SK-N-SH (cell line): ENCODE measurements around the gene RHBDL1. TPM values are rescaled to one million over a fixed set of nuclear protein-coding genes. Genes with fewer than 3 reads are reported as not detected.
A peak's percentile ranks its signal among the peaks of the same experiment; 100 is the strongest.
"Not testable (repeated sequence)": the region's sequence is repeated elsewhere in the genome, so short reads cannot be mapped to it uniquely, and the experiment has no call there.

ENCODE experiments used
- CTCF ChIA-PET: fragments of 300-600, 350-600 bp; formaldehyde crosslinking; extraction: SDS; loops from one replicate; lab custom pipeline; 2021; lab: Yijun Ruan, JAX
- POLR2A ChIA-PET: fragments of 350-600 bp; sonication (Branson Sonifier 250); formaldehyde crosslinking; extraction: SDS; loops from one replicate; lab custom pipeline; 2020; ENCODE audit warnings: antibody characterized with exemption, inconsistent platforms; lab: Yijun Ruan, JAX
- DNase-seq: peaks from one replicate; pipeline ENCODE4 v3.0.0; 2012
- H2AFZ ChIP-seq: fragments of 200-600 bp; sonication (generic); 2 replicates; pipeline ENCODE4 v1.8.1; 2016; ENCODE audit warnings: antibody characterized with exemption, mild to moderate bottlenecking, low read depth
- H3F3A ChIP-seq: fragments of 200-600 bp; sonication (generic); replicated peaks from 2 replicates; pipeline ENCODE3; 2016; ENCODE audit warnings: antibody characterized with exemption, mild to moderate bottlenecking; ENCODE audit not compliant: insufficient read depth
- H3K27ac ChIP-seq, 2 experiments: fragments of 200-500 bp in 1 of 2; fragments of 200-600 bp in 1 of 2; sonication (Bioruptor generic) in 1 of 2; sonication (generic), shearing (Covaris generic) in 1 of 2; 2 replicates each; pipeline versions ENCODE4 v1.5.1 to v1.6.1; 2014 to 2016; ENCODE audit warnings: low read depth in 2 of 2, inconsistent platforms in 1 of 2, low read length in 1 of 2, mild to moderate bottlenecking in 1 of 2, mixed read lengths in 1 of 2
- H3K27me3 ChIP-seq: fragments of 200-600 bp; sonication (generic), shearing (Covaris generic); 2 replicates; pipeline ENCODE4 v1.6.1; 2016; ENCODE audit warnings: mixed run types; ENCODE audit not compliant: insufficient read depth
- H3K36me3 ChIP-seq, 2 experiments: fragments of 200-500 bp in 1 of 2; fragments of 200-600 bp in 1 of 2; sonication (Bioruptor generic) in 1 of 2; sonication (generic) in 1 of 2; replicated peaks in 1 of 2; 2 replicates each; pipeline versions ENCODE3 to v1.5.1; 2014 to 2016; ENCODE audit warnings: low read length in 1 of 2, mild to moderate bottlenecking in 1 of 2; ENCODE audit not compliant: insufficient read depth in 2 of 2, control insufficient read depth in 1 of 2
- H3K4me1 ChIP-seq, 2 experiments: fragments of 200-500 bp in 1 of 2; fragments of 200-600 bp in 1 of 2; sonication (Bioruptor generic) in 1 of 2; sonication (generic), shearing (Covaris generic) in 1 of 2; 2 replicates each; pipeline versions ENCODE4 v1.5.1 to v1.6.1; 2014 to 2016; ENCODE audit warnings: low read depth in 1 of 2, low read length in 1 of 2, mixed run types in 1 of 2; ENCODE audit not compliant: insufficient read depth in 2 of 2, control insufficient read depth in 1 of 2
- H3K4me2 ChIP-seq: fragments of 200-600 bp; sonication (generic), shearing (Covaris generic); 2 replicates; pipeline ENCODE4 v1.6.1; 2017; ENCODE audit warnings: mixed run types
- H3K4me3 ChIP-seq, 2 experiments: fragments of 200-500 bp in 1 of 2; fragments of 200-600 bp in 1 of 2; sonication (Bioruptor generic) in 1 of 2; sonication (generic), shearing (Covaris generic) in 1 of 2; 2 replicates each; pipeline versions ENCODE4 v1.5.1 to v1.8.1; 2014 to 2016; ENCODE audit warnings: low read depth in 2 of 2, inconsistent platforms in 1 of 2, low read length in 1 of 2, mild to moderate bottlenecking in 1 of 2, mixed read lengths in 1 of 2, moderate library complexity in 1 of 2
- H3K79me2 ChIP-seq: fragments of 200-600 bp; sonication (generic); 2 replicates; pipeline ENCODE4 v1.8.1; 2017; ENCODE audit warnings: mild to moderate bottlenecking; ENCODE audit not compliant: insufficient read depth
- H3K9ac ChIP-seq: fragments of 200-600 bp; sonication (generic); 2 replicates; pipeline ENCODE4 v1.6.1; 2017; ENCODE audit warnings: mixed run types
- H3K9me2 ChIP-seq: fragments of 200-600 bp; sonication (generic); 2 replicates; pipeline ENCODE4 v1.6.1; 2017; ENCODE audit warnings: mixed run types
- H3K9me3 ChIP-seq: fragments of 200-600 bp; sonication (generic); 2 replicates; pipeline ENCODE4 v1.6.1; 2017; ENCODE audit warnings: mixed run types, mild to moderate bottlenecking, moderate library complexity
- H4K20me1 ChIP-seq: fragments of 200-600 bp; sonication (generic); 2 replicates; pipeline ENCODE4 v1.6.1; 2017; ENCODE audit warnings: mild to moderate bottlenecking, mixed run types; ENCODE audit not compliant: insufficient read depth
- ELF1 ChIP-seq: IDR thresholded peaks from 2 replicates; pipeline ENCODE4 v1.4.0; 2012
- EP300 ChIP-seq, 2 experiments: IDR thresholded peaks; 2 replicates each; pipeline versions ENCODE4 v1.4.0 to v1.6.1; 2012; ENCODE audit warnings: borderline replicate concordance in 1 of 2, low read depth in 1 of 2, low read length in 1 of 2
- EZH2phosphoT487 ChIP-seq: fragments of 200-600 bp; sonication (generic); IDR thresholded peaks from 2 replicates; pipeline ENCODE4 v1.6.1; 2017; ENCODE audit warnings: low read depth, mixed run types, mild to moderate bottlenecking, antibody characterized with exemption, moderate library complexity, borderline replicate concordance
- FOSL2 ChIP-seq: IDR thresholded peaks from 2 replicates; pipeline ENCODE4 v1.4.0; 2012; ENCODE audit warnings: low read depth, mild to moderate bottlenecking, moderate library complexity, borderline replicate concordance
- FOXM1 ChIP-seq: IDR thresholded peaks from 2 replicates; pipeline ENCODE4 v1.4.0; 2012; ENCODE audit warnings: low read depth, mild to moderate bottlenecking
- JUND ChIP-seq: IDR thresholded peaks from 2 replicates; pipeline ENCODE4 v1.4.0; 2012
- MEF2A ChIP-seq: IDR thresholded peaks from 2 replicates; pipeline ENCODE4 v1.4.0; 2012; ENCODE audit warnings: low read depth, borderline replicate concordance
- POLR2AphosphoS5 ChIP-seq: IDR thresholded peaks from 2 replicates; pipeline ENCODE4 v1.6.1; 2012; ENCODE audit warnings: low read depth, low read length
- RAD21 ChIP-seq: IDR thresholded peaks from 2 replicates; pipeline ENCODE4 v1.6.1; 2012; ENCODE audit warnings: mild to moderate bottlenecking, low read length
- RCOR1 ChIP-seq: fragments of 150-350 bp; IDR thresholded peaks from 2 replicates; pipeline ENCODE4 v1.6.1; 2017; ENCODE audit warnings: antibody characterized with exemption, low read length
- SMC3 ChIP-seq: IDR thresholded peaks from 2 replicates; pipeline ENCODE4 v1.6.1; 2012; ENCODE audit warnings: low read depth, low read length, improper control_type of control experiment
- TCF12 ChIP-seq: IDR thresholded peaks from 2 replicates; pipeline ENCODE4 v1.4.0; 2012
- YY1 ChIP-seq: IDR thresholded peaks from 2 replicates; pipeline ENCODE4 v1.4.0; 2012; ENCODE audit warnings: low read depth, mild to moderate bottlenecking
- WGBS: methylation state at CpG from one replicate; pipeline ENCODE4 v1.1.6; 2017; ENCODE audit warnings: low lambda C conversion rate; 5-methylcytosine and 5-hydroxymethylcytosine counted together
- polyA plus RNA-seq, 3 experiments: library from polyadenylated mRNA; depleted of rRNA; stranded (reverse); fragments of >200 nt; gene quantifications; 2 replicates each; pipeline ENCODE4 v1.2.3, GENCODE V29; 2012
- TF ChIP-seq, protein P1 (sequence below): IDR thresholded peaks from 2 replicates; pipeline ENCODE4 v1.4.0; 2012; ENCODE audit warnings: low read depth
- TF ChIP-seq, protein P2 (sequence below): fragments of 200-600 bp; sonication (generic); IDR thresholded peaks from 2 replicates; pipeline ENCODE4 v1.6.1; 2017; ENCODE audit warnings: antibody characterized with exemption, mild to moderate bottlenecking, moderate library complexity
- TF ChIP-seq, protein P3 (sequence below): fragments of 150-350 bp; IDR thresholded peaks from 2 replicates; pipeline ENCODE4 v1.6.1; 2016; ENCODE audit warnings: mild to moderate bottlenecking, low read depth, low read length
- TF ChIP-seq, protein P4 (sequence below): IDR thresholded peaks from 2 replicates; pipeline ENCODE4; 2012
- TF ChIP-seq, protein P5 (sequence below): fragments of 150-350 bp; IDR thresholded peaks from 2 replicates; pipeline ENCODE4 v1.6.1; 2017; ENCODE audit warnings: antibody characterized with exemption, low read length, low read depth, borderline replicate concordance
- TF ChIP-seq, protein P6 (sequence below): IDR thresholded peaks from 2 replicates; pipeline ENCODE4 v1.4.0; 2012; ENCODE audit warnings: low read depth, borderline replicate concordance

RHBDL1 gene
- polyA plus RNA-seq, 1 of the 3 experiments (the other 2 are of a cell fraction): 4.1 TPM

DNA sequence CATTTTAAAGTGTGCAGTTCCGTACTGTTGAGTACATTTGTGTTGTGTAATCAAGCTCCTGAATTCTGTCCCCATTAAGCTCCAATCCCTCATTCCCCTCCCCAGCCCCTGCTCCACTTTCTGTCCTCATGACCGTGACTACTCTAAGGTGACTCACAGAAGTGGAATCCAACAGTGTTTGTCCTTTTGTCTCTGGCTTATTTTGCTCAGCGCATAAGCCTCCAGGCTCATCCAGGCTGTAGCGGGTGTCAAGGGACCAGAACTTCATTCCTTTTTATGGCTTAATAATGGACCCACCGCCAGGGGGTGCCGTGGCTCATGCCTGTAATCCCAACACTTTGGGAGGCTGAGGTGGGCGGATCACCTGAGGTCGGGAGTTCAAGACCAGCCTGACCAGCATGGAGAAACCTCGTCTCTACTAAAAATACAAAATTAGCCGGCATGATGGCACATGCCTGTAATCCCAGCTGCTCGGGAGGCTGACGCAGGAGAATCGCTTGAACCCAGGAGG lies 37.3 kb downstream of the RHBDL1 start:
- TF ChIP-seq, protein P1, sequence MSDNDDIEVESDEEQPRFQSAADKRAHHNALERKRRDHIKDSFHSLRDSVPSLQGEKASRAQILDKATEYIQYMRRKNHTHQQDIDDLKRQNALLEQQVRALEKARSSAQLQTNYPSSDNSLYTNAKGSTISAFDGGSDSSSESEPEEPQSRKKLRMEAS: 0 out of 2 replicates have a peak, but pooled peaks have one; percentile 29
- TF ChIP-seq RAD21 (peak; percentile 26; the same call in 1 of the 2 replicates), TCF12 (0 out of 2 replicates have a peak, but pooled peaks have one; percentile 29), EP300 (IDR thresholded peaks at IDR 0.05; ENCODE audit: borderline replicate concordance in 1 of 2, low read depth in 1 of 2, low read length in 1 of 2) (peak in 1 of 2 experiments; percentile 5; a peak in 1 of 4 replicates), FOSL2 (peak; percentile 75; the same call in 1 of the 2 replicates)
- TF ChIP-seq, protein P2, sequence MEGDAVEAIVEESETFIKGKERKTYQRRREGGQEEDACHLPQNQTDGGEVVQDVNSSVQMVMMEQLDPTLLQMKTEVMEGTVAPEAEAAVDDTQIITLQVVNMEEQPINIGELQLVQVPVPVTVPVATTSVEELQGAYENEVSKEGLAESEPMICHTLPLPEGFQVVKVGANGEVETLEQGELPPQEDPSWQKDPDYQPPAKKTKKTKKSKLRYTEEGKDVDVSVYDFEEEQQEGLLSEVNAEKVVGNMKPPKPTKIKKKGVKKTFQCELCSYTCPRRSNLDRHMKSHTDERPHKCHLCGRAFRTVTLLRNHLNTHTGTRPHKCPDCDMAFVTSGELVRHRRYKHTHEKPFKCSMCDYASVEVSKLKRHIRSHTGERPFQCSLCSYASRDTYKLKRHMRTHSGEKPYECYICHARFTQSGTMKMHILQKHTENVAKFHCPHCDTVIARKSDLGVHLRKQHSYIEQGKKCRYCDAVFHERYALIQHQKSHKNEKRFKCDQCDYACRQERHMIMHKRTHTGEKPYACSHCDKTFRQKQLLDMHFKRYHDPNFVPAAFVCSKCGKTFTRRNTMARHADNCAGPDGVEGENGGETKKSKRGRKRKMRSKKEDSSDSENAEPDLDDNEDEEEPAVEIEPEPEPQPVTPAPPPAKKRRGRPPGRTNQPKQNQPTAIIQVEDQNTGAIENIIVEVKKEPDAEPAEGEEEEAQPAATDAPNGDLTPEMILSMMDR: peak; percentile 82
- TF ChIP-seq, all 33 proteins: peak for 6; not testable (repeated sequence) for 27
- H3K27ac ChIP-seq: peak overlapping the region in 1 of 2 experiments; percentile 67; a peak in 2 of 4 replicates
- peaks cover 25% of the 10 kb centered on the region for H3F3A ChIP-seq
- ChIA-PET CTCF (interaction anchor here (0.6 to 22.4 kb wide), 16 partner anchors 9 to 343 kb away, joined by 3 to 358 read pairs (median 4); partner anchors contain the start of genes ANTKMT, CCDC78, CHTF18 and CIAO3), POLR2A (interaction anchor here (0.9 to 1.1 kb wide), 3 partner anchors 11 to 18 kb away, joined by 3 read pairs; no protein-coding TSS in a partner anchor)
- H3K4me1 ChIP-seq: peaks cover 23 to 44% of the 10 kb centered on the region in 2 experiments; a peak in 2 of 4 replicates
- not testable (repeated sequence) for H3K9me3 ChIP-seq, H3K4me2 ChIP-seq, H3K36me3 ChIP-seq, H3K9ac ChIP-seq, DNase-seq, H3K79me2 ChIP-seq, H3K9me2 ChIP-seq, H3K4me3 ChIP-seq, H2AFZ ChIP-seq, H3K27me3 ChIP-seq
- 19% methylated on average over 13 of the region's 13 CpGs for WGBS
- H4K20me1 ChIP-seq: peaks cover 12% of the 10 kb centered on the region; the same call in 1 of the 2 replicates

DNA sequence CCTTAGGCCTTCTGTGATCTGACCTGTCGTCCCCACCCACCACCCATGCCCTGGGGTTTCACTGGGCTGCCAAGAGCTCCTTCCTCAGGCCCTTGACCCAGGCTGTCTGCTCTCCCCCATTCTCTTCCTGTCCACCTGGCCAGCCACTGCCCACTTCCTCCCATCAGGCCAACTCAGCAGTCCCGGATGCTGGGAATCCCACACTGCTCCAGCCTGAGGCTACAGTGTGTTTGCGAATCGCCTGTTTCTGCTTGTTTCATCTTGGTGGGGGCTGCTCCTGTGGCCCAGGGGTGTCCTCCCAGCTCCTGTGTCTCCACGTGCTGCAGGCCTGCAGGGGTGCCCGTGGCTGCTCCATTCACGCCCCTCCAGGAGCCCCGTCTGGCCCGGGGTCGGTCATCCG lies 38.6 kb downstream of the RHBDL1 start:
- H4K20me1 ChIP-seq: peaks cover 12% of the 10 kb centered on the region; the same call in 1 of the 2 replicates
- H3F3A ChIP-seq: peaks cover 28% of the 10 kb centered on the region
- no peaks in the 10 kb centered on the region for H3K27me3 ChIP-seq
- H3K4me3 ChIP-seq: no peak overlapping the region; a peak in 1 of 4 replicates
- H3K9me2 ChIP-seq: no peaks in the 10 kb centered on the region
- no peak for DNase-seq
- H3K79me2 ChIP-seq: 0 out of 2 replicates have a peak, but pooled peaks cover 2% of the 10 kb centered on the region
- H3K9ac ChIP-seq: no peak overlapping the region
- WGBS: 88% methylated on average over 10 of the region's 11 CpGs
- no peak overlapping the region for H2AFZ ChIP-seq
- H3K4me1 ChIP-seq: peaks cover 23 to 51% of the 10 kb centered on the region in 2 experiments; a peak in 2 of 4 replicates
- ChIA-PET CTCF (interaction anchor here (1.1 to 22.4 kb wide), 6 partner anchors 10 to 71 kb away, joined by 4 to 358 read pairs (median 17); partner anchors contain the start of genes ANTKMT, CCDC78, CHTF18 and CIAO3), POLR2A (interaction anchor here (1.2 to 1.4 kb wide), 2 partner anchors 11 to 14 kb away, joined by 3 to 4 read pairs; no protein-coding TSS in a partner anchor)
- H3K4me2 ChIP-seq: peak overlapping the region; percentile 73
- H3K36me3 ChIP-seq: peaks cover 0 to 4% of the 10 kb centered on the region in 2 experiments
- H3K27ac ChIP-seq: peak overlapping the region in 1 of 2 experiments; percentile 35; a peak in 1 of 4 replicates
- H3K9me3 ChIP-seq: no peaks in the 10 kb centered on the region
- TF ChIP-seq, protein P3, sequence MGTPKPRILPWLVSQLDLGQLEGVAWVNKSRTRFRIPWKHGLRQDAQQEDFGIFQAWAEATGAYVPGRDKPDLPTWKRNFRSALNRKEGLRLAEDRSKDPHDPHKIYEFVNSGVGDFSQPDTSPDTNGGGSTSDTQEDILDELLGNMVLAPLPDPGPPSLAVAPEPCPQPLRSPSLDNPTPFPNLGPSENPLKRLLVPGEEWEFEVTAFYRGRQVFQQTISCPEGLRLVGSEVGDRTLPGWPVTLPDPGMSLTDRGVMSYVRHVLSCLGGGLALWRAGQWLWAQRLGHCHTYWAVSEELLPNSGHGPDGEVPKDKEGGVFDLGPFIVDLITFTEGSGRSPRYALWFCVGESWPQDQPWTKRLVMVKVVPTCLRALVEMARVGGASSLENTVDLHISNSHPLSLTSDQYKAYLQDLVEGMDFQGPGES: no peak
- TF ChIP-seq, protein P4, sequence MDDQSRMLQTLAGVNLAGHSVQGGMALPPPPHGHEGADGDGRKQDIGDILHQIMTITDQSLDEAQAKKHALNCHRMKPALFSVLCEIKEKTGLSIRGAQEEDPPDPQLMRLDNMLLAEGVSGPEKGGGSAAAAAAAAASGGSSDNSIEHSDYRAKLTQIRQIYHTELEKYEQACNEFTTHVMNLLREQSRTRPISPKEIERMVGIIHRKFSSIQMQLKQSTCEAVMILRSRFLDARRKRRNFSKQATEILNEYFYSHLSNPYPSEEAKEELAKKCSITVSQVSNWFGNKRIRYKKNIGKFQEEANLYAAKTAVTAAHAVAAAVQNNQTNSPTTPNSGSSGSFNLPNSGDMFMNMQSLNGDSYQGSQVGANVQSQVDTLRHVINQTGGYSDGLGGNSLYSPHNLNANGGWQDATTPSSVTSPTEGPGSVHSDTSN: no peak
- TF ChIP-seq FOSL2 (no peak), MEF2A (no peak), YY1 (no peak), ELF1 (no peak), EZH2phosphoT487 (no peak), RCOR1 (no peak), POLR2AphosphoS5 (no peak), JUND (no peak), SMC3 (no peak), FOXM1 (no peak), EP300 (IDR thresholded peaks at IDR 0.05; ENCODE audit: borderline replicate concordance in 1 of 2, low read depth in 1 of 2, low read length in 1 of 2) (no peak)
- TF ChIP-seq, protein P1: no peak
- TF ChIP-seq, protein P5, sequence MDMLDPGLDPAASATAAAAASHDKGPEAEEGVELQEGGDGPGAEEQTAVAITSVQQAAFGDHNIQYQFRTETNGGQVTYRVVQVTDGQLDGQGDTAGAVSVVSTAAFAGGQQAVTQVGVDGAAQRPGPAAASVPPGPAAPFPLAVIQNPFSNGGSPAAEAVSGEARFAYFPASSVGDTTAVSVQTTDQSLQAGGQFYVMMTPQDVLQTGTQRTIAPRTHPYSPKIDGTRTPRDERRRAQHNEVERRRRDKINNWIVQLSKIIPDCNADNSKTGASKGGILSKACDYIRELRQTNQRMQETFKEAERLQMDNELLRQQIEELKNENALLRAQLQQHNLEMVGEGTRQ: no peak
- TF ChIP-seq, protein P6, sequence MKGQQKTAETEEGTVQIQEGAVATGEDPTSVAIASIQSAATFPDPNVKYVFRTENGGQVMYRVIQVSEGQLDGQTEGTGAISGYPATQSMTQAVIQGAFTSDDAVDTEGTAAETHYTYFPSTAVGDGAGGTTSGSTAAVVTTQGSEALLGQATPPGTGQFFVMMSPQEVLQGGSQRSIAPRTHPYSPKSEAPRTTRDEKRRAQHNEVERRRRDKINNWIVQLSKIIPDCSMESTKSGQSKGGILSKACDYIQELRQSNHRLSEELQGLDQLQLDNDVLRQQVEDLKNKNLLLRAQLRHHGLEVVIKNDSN: no peak
